Hepatocyte (in vitro differentiated cells): Measurements from ENCODE around the gene PTPRD. TPM values are rescaled to one million over a fixed set of nuclear protein-coding genes. Genes with fewer than 3 reads are reported as not detected.
A peak's percentile ranks its signal among the peaks of the same experiment; 100 is the strongest.

Source experiments
- DNase-seq: peaks from one replicate; pipeline ENCODE4 v3.0.0-alpha.2; 2016; ENCODE audit warnings: low spot score
- H2AFZ ChIP-seq: fragments of 200-600 bp; sonication (generic); 2 replicates; pipeline ENCODE4 v1.6.0; 2016; ENCODE audit warnings: antibody characterized with exemption, mild to moderate bottlenecking
- H3K27ac ChIP-seq: fragments of 200-600 bp; sonication (generic); 2 replicates; pipeline ENCODE4 v1.5.1; 2016; ENCODE audit warnings: mild to moderate bottlenecking
- H3K27me3 ChIP-seq: fragments of 200-600 bp; sonication (generic); 2 replicates; pipeline ENCODE4 v1.6.1; 2016
- H3K36me3 ChIP-seq: fragments of 200-600 bp; sonication (generic); replicated peaks from 2 replicates; pipeline ENCODE4 v1.5.1; 2016; ENCODE audit warnings: low read depth; ENCODE audit not compliant: insufficient read depth
- H3K4me1 ChIP-seq: fragments of 200-600 bp; sonication (generic); 2 replicates; pipeline ENCODE4 v1.5.1; 2016; ENCODE audit warnings: mild to moderate bottlenecking, moderate library complexity; ENCODE audit not compliant: insufficient read depth
- H3K4me2 ChIP-seq: fragments of 200-600 bp; sonication (generic); 2 replicates; pipeline ENCODE4 v1.6.0; 2016
- H3K4me3 ChIP-seq: fragments of 200-600 bp; sonication (generic); 2 replicates; pipeline ENCODE4 v1.5.1; 2016; ENCODE audit warnings: mild to moderate bottlenecking
- H3K79me2 ChIP-seq: fragments of 200-600 bp; sonication (generic); 2 replicates; pipeline ENCODE4 v1.6.0; 2017; ENCODE audit warnings: mild to moderate bottlenecking
- H3K9me2 ChIP-seq: fragments of 200-600 bp; sonication (generic); replicated peaks from 2 replicates; pipeline ENCODE4 v1.6.0; 2017; ENCODE audit warnings: mild to moderate bottlenecking; ENCODE audit not compliant: insufficient read depth
- H3K9me3 ChIP-seq: fragments of 200-600 bp; sonication (generic); 2 replicates; pipeline ENCODE4 v1.5.1; 2016; ENCODE audit warnings: low read depth, mild to moderate bottlenecking
- H4K20me1 ChIP-seq: fragments of 200-600 bp; sonication (generic); 2 replicates; pipeline ENCODE4 v1.6.0; 2016; ENCODE audit warnings: mild to moderate bottlenecking; ENCODE audit not compliant: insufficient read depth, poor library complexity, severe bottlenecking
- CTCF ChIP-seq: fragments of 200-600 bp; sonication (generic); IDR thresholded peaks from 2 replicates; pipeline ENCODE4 v1.5.1; 2016; ENCODE audit warnings: antibody characterized with exemption, mild to moderate bottlenecking; ENCODE audit not compliant: poor library complexity
- EZH2 ChIP-seq: fragments of 200-600 bp; sonication (generic); IDR thresholded peaks from 2 replicates; pipeline ENCODE4 v1.6.1; 2016; ENCODE audit warnings: antibody characterized with exemption, mild to moderate bottlenecking, borderline replicate concordance
- EZH2phosphoT487 ChIP-seq: fragments of 200-600 bp; sonication (generic); IDR thresholded peaks from one replicate; pipeline ENCODE4 v1.6.1; 2018; ENCODE audit warnings: antibody characterized with exemption, mild to moderate bottlenecking, low read depth, moderate library complexity; ENCODE audit not compliant: unreplicated experiment, severe bottlenecking
- WGBS: methylation state at CpG from one replicate; pipeline ENCODE4 v1.1.6; 2016; ENCODE audit warnings: low lambda C conversion rate; ENCODE audit errors: missing lambda C conversion rate; 5-methylcytosine and 5-hydroxymethylcytosine counted together
- polyA plus RNA-seq: library from polyadenylated mRNA; unstranded; fragments of >200 nt; fragmentation: Nextera tagmentation; extraction: Ambion mirVana; gene quantifications from 2 replicates; pipeline ENCODE4 v1.2.1, GENCODE V29; 2016
- total RNA-seq: library from RNA; depleted of rRNA; stranded (reverse); fragments of >200 nt; gene quantifications from 2 replicates; pipeline ENCODE4 v1.2.3, GENCODE V29; 2014

PTPRD gene
- total and polyA plus RNA-seq, 2 experiments from 2014 or later, result 6.5 to 77.6 TPM

GRCh38 chr9:9352877-9353481 lies 1259.8 kb downstream of the PTPRD start:
- no peak overlapping the region for H3K27ac ChIP-seq
- H3K4me1 ChIP-seq, result no peaks in the 10 kb centered on the region
- no peaks in the 10 kb centered on the region for H3K36me3 ChIP-seq
- H2AFZ ChIP-seq, result no peak overlapping the region
- no peaks in the 10 kb centered on the region for H4K20me1 ChIP-seq
- H3K9me2 ChIP-seq, result no peaks in the 10 kb centered on the region
- no peak overlapping the region for H3K4me3 ChIP-seq
- peak; percentile 17 for DNase-seq
- H3K79me2 ChIP-seq, result no peaks in the 10 kb centered on the region
- WGBS, result 27% methylated on average over 2 of the region's 2 CpGs
- H3K9me3 ChIP-seq, result no peaks in the 10 kb centered on the region
- no peaks in the 10 kb centered on the region for H3K27me3 ChIP-seq
- H3K4me2 ChIP-seq, result no peak overlapping the region
- no peak for TF ChIP-seq EZH2
- peak; percentile 76 for TF ChIP-seq CTCF

- Histone ChIP-seq H3K9me2 (no peaks in the 10 kb centered on the region), H3K9me3 (no peaks in the 10 kb centered on the region), H3K4me1 (no peaks in the 10 kb centered on the region), H4K20me1 (no peaks in the 10 kb centered on the region), H3K4me2 (no peak overlapping the region), H3K4me3 (no peak overlapping the region), H3K36me3 (no peaks in the 10 kb centered on the region), H3K79me2 (no peaks in the 10 kb centered on the region), H3K27ac (no peak overlapping the region), H3K27me3 (no peaks in the 10 kb centered on the region), H2AFZ (no peak overlapping the region)
- no peak for TF ChIP-seq EZH2phosphoT487
- no peak for TF ChIP-seq CTCF
- no peak for TF ChIP-seq EZH2
- DNase-seq, result no peak
- 68% methylated on average over 2 of the region's 2 CpGs for WGBS
These were observed 1271.6 kb downstream of the PTPRD start for GRCh38 chr9:9341203-9341602.

- no peak for DNase-seq
- no peaks in the 10 kb centered on the region for H3K79me2 ChIP-seq
- H4K20me1 ChIP-seq, result no peaks in the 10 kb centered on the region
- no peak overlapping the region for H3K27ac ChIP-seq
- H3K27me3 ChIP-seq, result no peaks in the 10 kb centered on the region
- H3K9me3 ChIP-seq, result no peaks in the 10 kb centered on the region
- no peaks in the 10 kb centered on the region for H3K36me3 ChIP-seq
- H3K4me2 ChIP-seq, result no peak overlapping the region
- TF ChIP-seq EZH2phosphoT487, result no peak
- no peak for TF ChIP-seq EZH2
- no peak for TF ChIP-seq CTCF
- no peak overlapping the region for H2AFZ ChIP-seq
- no peaks in the 10 kb centered on the region for H3K4me1 ChIP-seq
- H3K9me2 ChIP-seq, result no peaks in the 10 kb centered on the region
- no peak overlapping the region for H3K4me3 ChIP-seq
These were observed 1275.7 kb downstream of the PTPRD start for GRCh38 chr9:9337129-9337528.

- Histone ChIP-seq H3K9me3 (no peaks in the 10 kb centered on the region), H3K9me2 (no peaks in the 10 kb centered on the region), H3K4me1 (no peaks in the 10 kb centered on the region), H3K4me2 (no peak overlapping the region), H3K79me2 (no peaks in the 10 kb centered on the region), H3K4me3 (no peak overlapping the region), H3K27ac (no peak overlapping the region), H3K36me3 (no peaks in the 10 kb centered on the region), H3K27me3 (no peaks in the 10 kb centered on the region), H2AFZ (no peak overlapping the region), H4K20me1 (no peaks in the 10 kb centered on the region)
- no peak for DNase-seq
- TF ChIP-seq CTCF, result no peak
- no peak for TF ChIP-seq EZH2
- TF ChIP-seq EZH2phosphoT487, result no peak
These were observed 1286.1 kb downstream of the PTPRD start for GRCh38 chr9:9326749-9327148.
